H1 (cell line): ENCODE data around the gene SBF1.

Source experiments
- BRCA1 ChIP-seq: IDR thresholded peaks from 2 replicates; pipeline ENCODE4 v1.6.1; 2012; ENCODE audit warnings: low read depth, low read length, improper control_type of control experiment
- CHD1 ChIP-seq: IDR thresholded peaks from 2 replicates; pipeline ENCODE4 v1.6.1; 2012; ENCODE audit warnings: low read depth, low read length, improper control_type of control experiment
- CTCF ChIP-seq, 3 experiments: IDR thresholded peaks; 1 replicate in 2 of 3; 2 replicates in 1 of 3; pipeline versions ENCODE4 v1.5.1 to v1.6.1; 2011; ENCODE audit warnings: low read length in 3 of 3, mild to moderate bottlenecking in 3 of 3, inconsistent platforms in 2 of 3, low read depth in 1 of 3, moderate library complexity in 1 of 3; ENCODE audit not compliant: insufficient read depth in 1 of 3; ENCODE audit errors: control extremely low read depth in 1 of 3
- E2F6 ChIP-seq: IDR thresholded peaks from 2 replicates; pipeline ENCODE4 v1.6.1; 2012; ENCODE audit warnings: inconsistent platforms
- EP300 ChIP-seq, 2 experiments: IDR thresholded peaks; 1 replicate in 1 of 2; 2 replicates in 1 of 2; pipeline ENCODE4 v1.6.1; 2011 to 2012; ENCODE audit warnings: low read depth in 2 of 2, low read length in 2 of 2, mild to moderate bottlenecking in 2 of 2, borderline replicate concordance in 1 of 2, inconsistent platforms in 1 of 2, moderate library complexity in 1 of 2
- EZH2 ChIP-seq: fragments of 200-600 bp; sonication (generic); IDR thresholded peaks from 2 replicates; pipeline ENCODE4 v1.7.1; 2012; ENCODE audit warnings: low read depth, mild to moderate bottlenecking, moderate library complexity, low read length, inconsistent platforms; ENCODE audit not compliant: severe bottlenecking
- JUND ChIP-seq: IDR thresholded peaks from 2 replicates; pipeline ENCODE4 v1.6.1; 2011; ENCODE audit warnings: mild to moderate bottlenecking, improper control_type of control experiment, low read length
- POLR2A ChIP-seq, 2 experiments: IDR thresholded peaks; 1 replicate in 1 of 2; 2 replicates in 1 of 2; pipeline ENCODE4 v1.6.1; 2011; ENCODE audit warnings: low read depth in 2 of 2, low read length in 2 of 2, mild to moderate bottlenecking in 2 of 2; ENCODE audit errors: control extremely low read depth in 1 of 2
- POLR2AphosphoS5 ChIP-seq: IDR thresholded peaks from 2 replicates; pipeline ENCODE4 v1.6.1; 2011; ENCODE audit warnings: low read depth, low read length
- TAF1 ChIP-seq: IDR thresholded peaks from 2 replicates; pipeline ENCODE4 v1.6.1; 2011; ENCODE audit warnings: mild to moderate bottlenecking, low read depth, low read length
- TEAD4 ChIP-seq: IDR thresholded peaks from 2 replicates; pipeline ENCODE4 v1.6.1; 2012; ENCODE audit warnings: low read depth, low read length, inconsistent platforms, mixed read lengths
- YY1 ChIP-seq: IDR thresholded peaks from 2 replicates; pipeline ENCODE4 v1.6.1; 2011; ENCODE audit warnings: low read depth, mild to moderate bottlenecking, low read length

- no peak for TF ChIP-seq POLR2AphosphoS5
- TF ChIP-seq CTCF (IDR thresholded peaks at IDR 0.05; ENCODE audit: control extremely low read depth in 1 of 3, insufficient read depth in 1 of 3, low read depth in 1 of 3, low read length in 3 of 3), result no peak
- TF ChIP-seq TEAD4, result no peak
- TF ChIP-seq EZH2, result no peak
- TF ChIP-seq BRCA1, result no peak
- no peak for TF ChIP-seq TAF1
- TF ChIP-seq E2F6, result no peak
- TF ChIP-seq YY1, result no peak
- no peak for TF ChIP-seq EP300 (IDR thresholded peaks at IDR 0.05; ENCODE audit: borderline replicate concordance in 1 of 2, low read depth in 2 of 2, low read length in 2 of 2)
- no peak for TF ChIP-seq POLR2A (IDR thresholded peaks at IDR 0.05; ENCODE audit: control extremely low read depth in 1 of 2, low read depth in 2 of 2, low read length in 2 of 2)
- TF ChIP-seq CHD1, result no peak
- no peak for TF ChIP-seq JUND
Measured at GRCh38 chr22:50400406-50400805, 74.4 kb downstream of the SBF1 start.
